ENCODE measurements around the gene SLC39A13.

DNA sequence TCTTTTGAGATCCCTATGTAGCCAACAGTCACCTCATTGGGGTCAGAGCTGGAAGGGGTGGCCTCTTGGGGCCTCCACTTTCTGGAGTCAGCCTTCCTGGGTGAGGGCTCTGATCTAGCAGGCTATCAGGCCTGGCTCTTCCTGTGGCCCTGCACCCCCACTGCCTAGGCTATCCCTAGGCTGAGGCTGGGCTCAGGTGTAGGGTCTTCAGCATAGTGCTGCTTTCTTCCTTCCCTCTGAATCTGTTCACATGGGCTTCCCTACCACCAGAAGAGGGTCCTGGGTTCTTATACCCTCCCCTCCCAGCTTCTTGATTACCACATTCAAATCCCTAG lies 29.6 kb upstream of the SLC39A13 start:
- TF ChIP-seq, protein P1, sequence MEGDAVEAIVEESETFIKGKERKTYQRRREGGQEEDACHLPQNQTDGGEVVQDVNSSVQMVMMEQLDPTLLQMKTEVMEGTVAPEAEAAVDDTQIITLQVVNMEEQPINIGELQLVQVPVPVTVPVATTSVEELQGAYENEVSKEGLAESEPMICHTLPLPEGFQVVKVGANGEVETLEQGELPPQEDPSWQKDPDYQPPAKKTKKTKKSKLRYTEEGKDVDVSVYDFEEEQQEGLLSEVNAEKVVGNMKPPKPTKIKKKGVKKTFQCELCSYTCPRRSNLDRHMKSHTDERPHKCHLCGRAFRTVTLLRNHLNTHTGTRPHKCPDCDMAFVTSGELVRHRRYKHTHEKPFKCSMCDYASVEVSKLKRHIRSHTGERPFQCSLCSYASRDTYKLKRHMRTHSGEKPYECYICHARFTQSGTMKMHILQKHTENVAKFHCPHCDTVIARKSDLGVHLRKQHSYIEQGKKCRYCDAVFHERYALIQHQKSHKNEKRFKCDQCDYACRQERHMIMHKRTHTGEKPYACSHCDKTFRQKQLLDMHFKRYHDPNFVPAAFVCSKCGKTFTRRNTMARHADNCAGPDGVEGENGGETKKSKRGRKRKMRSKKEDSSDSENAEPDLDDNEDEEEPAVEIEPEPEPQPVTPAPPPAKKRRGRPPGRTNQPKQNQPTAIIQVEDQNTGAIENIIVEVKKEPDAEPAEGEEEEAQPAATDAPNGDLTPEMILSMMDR (conservative IDR thresholded peaks at IDR 0.05 in 1 of 2, IDR thresholded peaks at IDR 0.05 in 1 of 2; ENCODE audit: low read depth in 1 of 2, low read length in 2 of 2), result no peak
- TF ChIP-seq EZH2 (IDR thresholded peaks at IDR 0.05; ENCODE audit: low read length, missing control alignments), result no peak

Data from fibroblast of lung (primary cell).